ENCODE measurements around the gene CDH18.

- TF ChIP-seq CTCF (IDR thresholded peaks at IDR 0.05; ENCODE audit: low read length) (no peak), EZH2 (IDR thresholded peaks at IDR 0.05; ENCODE audit: borderline replicate concordance, low read length) (no peak)
Measured at GRCh38 chr5:20017021-20017420, 29.0 kb upstream of the CDH18 start.

All from OCI-LY1 (cell line).